ENCODE results near the gene KRTAP10-12.

The KRTAP10-12 gene

GRCh38 chr21:44650973-44651675 lies 45.8 kb upstream of the KRTAP10-12 start:
- TF ChIP-seq CREB5 (CRISPR knock-in tag; IDR thresholded peaks at IDR 0.05; ENCODE audit: low read depth), result no peak
- TF ChIP-seq, protein P1, sequence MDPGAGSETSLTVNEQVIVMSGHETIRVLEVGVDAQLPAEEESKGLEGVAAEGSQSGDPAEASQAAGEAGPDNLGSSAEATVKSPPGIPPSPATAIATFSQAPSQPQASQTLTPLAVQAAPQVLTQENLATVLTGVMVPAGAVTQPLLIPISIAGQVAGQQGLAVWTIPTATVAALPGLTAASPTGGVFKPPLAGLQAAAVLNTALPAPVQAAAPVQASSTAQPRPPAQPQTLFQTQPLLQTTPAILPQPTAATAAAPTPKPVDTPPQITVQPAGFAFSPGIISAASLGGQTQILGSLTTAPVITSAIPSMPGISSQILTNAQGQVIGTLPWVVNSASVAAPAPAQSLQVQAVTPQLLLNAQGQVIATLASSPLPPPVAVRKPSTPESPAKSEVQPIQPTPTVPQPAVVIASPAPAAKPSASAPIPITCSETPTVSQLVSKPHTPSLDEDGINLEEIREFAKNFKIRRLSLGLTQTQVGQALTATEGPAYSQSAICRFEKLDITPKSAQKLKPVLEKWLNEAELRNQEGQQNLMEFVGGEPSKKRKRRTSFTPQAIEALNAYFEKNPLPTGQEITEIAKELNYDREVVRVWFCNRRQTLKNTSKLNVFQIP (CRISPR knock-in tag; IDR thresholded peaks at IDR 0.05; ENCODE audit: borderline replicate concordance, low read depth), result no peak
- TF ChIP-seq GLIS3 (CRISPR knock-in tag; IDR thresholded peaks at IDR 0.05), result no peak
- TF ChIP-seq, protein P2, sequence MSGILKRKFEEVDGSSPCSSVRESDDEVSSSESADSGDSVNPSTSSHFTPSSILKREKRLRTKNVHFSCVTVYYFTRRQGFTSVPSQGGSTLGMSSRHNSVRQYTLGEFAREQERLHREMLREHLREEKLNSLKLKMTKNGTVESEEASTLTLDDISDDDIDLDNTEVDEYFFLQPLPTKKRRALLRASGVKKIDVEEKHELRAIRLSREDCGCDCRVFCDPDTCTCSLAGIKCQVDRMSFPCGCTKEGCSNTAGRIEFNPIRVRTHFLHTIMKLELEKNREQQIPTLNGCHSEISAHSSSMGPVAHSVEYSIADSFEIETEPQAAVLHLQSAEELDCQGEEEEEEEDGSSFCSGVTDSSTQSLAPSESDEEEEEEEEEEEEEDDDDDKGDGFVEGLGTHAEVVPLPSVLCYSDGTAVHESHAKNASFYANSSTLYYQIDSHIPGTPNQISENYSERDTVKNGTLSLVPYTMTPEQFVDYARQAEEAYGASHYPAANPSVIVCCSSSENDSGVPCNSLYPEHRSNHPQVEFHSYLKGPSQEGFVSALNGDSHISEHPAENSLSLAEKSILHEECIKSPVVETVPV (CRISPR knock-in tag; IDR thresholded peaks at IDR 0.05), result no peak
- TF ChIP-seq TSHZ2 (CRISPR knock-in tag; IDR thresholded peaks at IDR 0.05), result no peak
- TF ChIP-seq ZNF565 (CRISPR knock-in tag; conservative IDR thresholded peaks at IDR 0.05; ENCODE audit: low read depth), result no peak
- TF ChIP-seq ARNTL (CRISPR knock-in tag; IDR thresholded peaks at IDR 0.05; ENCODE audit: borderline replicate concordance, low read depth), result no peak
- no peak for TF ChIP-seq BACH2 (CRISPR knock-in tag; IDR thresholded peaks at IDR 0.05; ENCODE audit: borderline replicate concordance)
- TF ChIP-seq ESRRG (CRISPR knock-in tag; IDR thresholded peaks at IDR 0.05), result no peak
- TF ChIP-seq ZNF70 (CRISPR knock-in tag; IDR thresholded peaks at IDR 0.05), result no peak
- no peak for TF ChIP-seq ISL1 (CRISPR knock-in tag; IDR thresholded peaks at IDR 0.05)
- TF ChIP-seq ZC3H10 (CRISPR knock-in tag; IDR thresholded peaks at IDR 0.05), result no peak
- no peak for ATAC-seq

DNA sequence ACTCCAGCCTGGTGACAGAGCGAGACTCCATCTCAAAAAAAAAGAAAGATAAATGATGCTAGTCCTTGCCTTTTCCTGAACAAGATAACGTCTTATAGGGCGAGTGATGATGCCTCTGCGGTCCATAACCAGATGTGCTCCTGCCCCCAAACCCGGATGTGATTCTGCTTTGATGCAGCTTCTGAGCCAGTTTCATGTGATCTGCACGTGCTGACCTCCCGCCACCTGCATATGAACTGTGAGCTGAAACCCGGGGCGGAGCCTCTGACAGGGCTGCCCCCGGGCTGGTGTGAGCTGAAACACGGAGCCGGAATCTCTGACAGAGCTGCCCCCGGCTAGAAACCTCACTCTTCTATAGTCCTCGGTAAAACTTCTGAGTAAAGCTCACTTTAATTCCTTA lies 43.8 kb upstream of the KRTAP10-12 start:
- no peak for ATAC-seq
- TF ChIP-seq TCF4 (CRISPR knock-in tag; IDR thresholded peaks at IDR 0.05; ENCODE audit: borderline replicate concordance), result no peak
- TF ChIP-seq ZNF565 (CRISPR knock-in tag; conservative IDR thresholded peaks at IDR 0.05; ENCODE audit: low read depth), result no peak
- TF ChIP-seq, protein P2 (CRISPR knock-in tag; IDR thresholded peaks at IDR 0.05), result no peak
- TF ChIP-seq ZNF8 (CRISPR knock-in tag; IDR thresholded peaks at IDR 0.05), result no peak
- no peak for TF ChIP-seq ZNF70 (CRISPR knock-in tag; IDR thresholded peaks at IDR 0.05)
- no peak for TF ChIP-seq GLIS3 (CRISPR knock-in tag; IDR thresholded peaks at IDR 0.05)
- no peak for TF ChIP-seq BACH2 (CRISPR knock-in tag; IDR thresholded peaks at IDR 0.05; ENCODE audit: borderline replicate concordance)
- no peak for TF ChIP-seq CSDC2 (CRISPR knock-in tag; IDR thresholded peaks at IDR 0.05)
- TF ChIP-seq PPARA (CRISPR knock-in tag; IDR thresholded peaks at IDR 0.05; ENCODE audit: borderline replicate concordance), result no peak
- no peak for TF ChIP-seq ISL1 (CRISPR knock-in tag; IDR thresholded peaks at IDR 0.05)
- no peak for TF ChIP-seq TSHZ2 (CRISPR knock-in tag; IDR thresholded peaks at IDR 0.05)
- no peak for TF ChIP-seq ZC3H10 (CRISPR knock-in tag; IDR thresholded peaks at IDR 0.05)
- no peak for TF ChIP-seq ZFP30 (CRISPR knock-in tag; IDR thresholded peaks at IDR 0.05)
- no peak for TF ChIP-seq TOX (CRISPR knock-in tag; IDR thresholded peaks at IDR 0.05; ENCODE audit: borderline replicate concordance)
- TF ChIP-seq SNAI2 (CRISPR knock-in tag; IDR thresholded peaks at IDR 0.05), result no peak

All from SK-N-SH treated with all-trans-retinoic acid at 6 μM for 48 hours (cell line).